ENCODE measurements around the gene FFAR1. TPM values are rescaled to one million over a fixed set of nuclear protein-coding genes. Genes with fewer than 3 reads are reported as not detected.

Gene FFAR1
- total RNA-seq, 4 donors from 2014 or later = not detected

DNA sequence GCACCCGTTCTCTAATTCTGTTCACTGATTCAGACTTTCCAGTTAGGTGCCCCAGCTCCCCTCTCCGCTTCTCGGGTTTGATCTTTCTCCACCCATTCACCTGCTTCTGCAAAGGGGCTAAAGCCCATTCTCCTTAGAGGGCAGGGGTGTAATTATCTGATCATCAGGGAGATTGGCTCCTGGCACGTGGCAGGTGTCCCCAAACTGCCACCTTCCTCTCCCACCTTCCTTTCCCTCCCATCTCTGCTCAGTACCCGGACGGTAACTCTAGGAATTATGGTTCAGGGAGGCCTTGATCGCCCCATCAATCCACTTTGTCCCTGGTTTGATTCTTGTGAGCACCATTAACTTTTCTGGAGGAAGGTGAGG lies 212 bp downstream of the FFAR1 start:
- Histone ChIP-seq H3K27me3 (peaks cover 23% of the 10 kb centered on the region), H3K36me3 (no peaks in the 10 kb centered on the region), H3K9me3 (no peaks in the 10 kb centered on the region), H3K27ac (no peak overlapping the region), H3K4me1 (peaks cover 4% of the 10 kb centered on the region), H3K4me3 (no peak overlapping the region)
- WGBS = 84% methylated on average over 7 of the region's 7 CpGs
- TF ChIP-seq, protein P1, sequence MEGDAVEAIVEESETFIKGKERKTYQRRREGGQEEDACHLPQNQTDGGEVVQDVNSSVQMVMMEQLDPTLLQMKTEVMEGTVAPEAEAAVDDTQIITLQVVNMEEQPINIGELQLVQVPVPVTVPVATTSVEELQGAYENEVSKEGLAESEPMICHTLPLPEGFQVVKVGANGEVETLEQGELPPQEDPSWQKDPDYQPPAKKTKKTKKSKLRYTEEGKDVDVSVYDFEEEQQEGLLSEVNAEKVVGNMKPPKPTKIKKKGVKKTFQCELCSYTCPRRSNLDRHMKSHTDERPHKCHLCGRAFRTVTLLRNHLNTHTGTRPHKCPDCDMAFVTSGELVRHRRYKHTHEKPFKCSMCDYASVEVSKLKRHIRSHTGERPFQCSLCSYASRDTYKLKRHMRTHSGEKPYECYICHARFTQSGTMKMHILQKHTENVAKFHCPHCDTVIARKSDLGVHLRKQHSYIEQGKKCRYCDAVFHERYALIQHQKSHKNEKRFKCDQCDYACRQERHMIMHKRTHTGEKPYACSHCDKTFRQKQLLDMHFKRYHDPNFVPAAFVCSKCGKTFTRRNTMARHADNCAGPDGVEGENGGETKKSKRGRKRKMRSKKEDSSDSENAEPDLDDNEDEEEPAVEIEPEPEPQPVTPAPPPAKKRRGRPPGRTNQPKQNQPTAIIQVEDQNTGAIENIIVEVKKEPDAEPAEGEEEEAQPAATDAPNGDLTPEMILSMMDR (IDR thresholded peaks at IDR 0.05) = no peak
- peak; percentile 37 to 42 for DNase-seq (ENCODE audit: low spot score in 2 of 2)

DNA sequence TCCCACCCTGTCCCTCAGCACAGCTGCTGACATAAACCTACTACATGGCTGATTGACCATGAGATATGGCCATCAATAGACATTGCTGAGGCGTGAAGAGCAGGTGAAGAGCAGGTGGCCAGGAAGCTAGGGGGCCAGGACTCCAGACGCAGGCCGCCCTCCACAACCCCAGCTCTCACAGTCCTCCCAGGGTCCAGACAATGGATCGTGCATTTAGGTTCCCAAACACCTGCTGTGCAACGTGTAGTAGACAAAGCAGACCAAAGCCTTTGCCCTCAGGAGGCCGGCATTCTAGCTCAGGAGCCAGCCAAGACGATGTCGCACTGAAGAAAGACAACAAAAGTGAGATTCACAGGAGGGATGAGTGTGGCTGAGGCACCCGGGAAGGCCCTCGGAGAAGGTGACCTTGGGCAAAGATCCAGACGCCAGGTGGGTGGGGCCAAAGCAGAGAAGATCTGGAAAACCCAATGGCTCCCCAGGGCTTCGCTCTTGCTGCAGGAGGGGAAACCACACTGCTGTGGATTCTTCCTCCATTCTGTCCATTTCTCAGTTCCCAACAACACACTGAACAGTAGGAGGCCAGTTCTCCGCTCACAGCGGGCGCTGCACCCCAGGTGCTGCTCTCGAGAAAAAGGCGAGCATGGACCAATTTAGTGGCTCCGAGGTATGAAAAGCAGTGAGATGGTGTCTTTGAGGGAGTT lies 1.4 kb downstream of the FFAR1 start:
- Histone ChIP-seq H3K4me3 (no peak overlapping the region), H3K4me1 (peaks cover 8% of the 10 kb centered on the region), H3K27ac (no peak overlapping the region), H3K27me3 (peaks cover 25% of the 10 kb centered on the region), H3K36me3 (no peaks in the 10 kb centered on the region), H3K9me3 (no peaks in the 10 kb centered on the region)
- TF ChIP-seq EP300 (IDR thresholded peaks at IDR 0.05) = no peak
- TF ChIP-seq, protein P1 (IDR thresholded peaks at IDR 0.05) = no peak
- no peak for TF ChIP-seq POLR2A (IDR thresholded peaks at IDR 0.05)
- no peak for TF ChIP-seq POLR2AphosphoS5 (IDR thresholded peaks at IDR 0.05)
- 83% methylated on average over 18 of the region's 18 CpGs for WGBS
- DNase-seq (ENCODE audit: low spot score in 2 of 2) = peak; percentile 46 to 57

DNA sequence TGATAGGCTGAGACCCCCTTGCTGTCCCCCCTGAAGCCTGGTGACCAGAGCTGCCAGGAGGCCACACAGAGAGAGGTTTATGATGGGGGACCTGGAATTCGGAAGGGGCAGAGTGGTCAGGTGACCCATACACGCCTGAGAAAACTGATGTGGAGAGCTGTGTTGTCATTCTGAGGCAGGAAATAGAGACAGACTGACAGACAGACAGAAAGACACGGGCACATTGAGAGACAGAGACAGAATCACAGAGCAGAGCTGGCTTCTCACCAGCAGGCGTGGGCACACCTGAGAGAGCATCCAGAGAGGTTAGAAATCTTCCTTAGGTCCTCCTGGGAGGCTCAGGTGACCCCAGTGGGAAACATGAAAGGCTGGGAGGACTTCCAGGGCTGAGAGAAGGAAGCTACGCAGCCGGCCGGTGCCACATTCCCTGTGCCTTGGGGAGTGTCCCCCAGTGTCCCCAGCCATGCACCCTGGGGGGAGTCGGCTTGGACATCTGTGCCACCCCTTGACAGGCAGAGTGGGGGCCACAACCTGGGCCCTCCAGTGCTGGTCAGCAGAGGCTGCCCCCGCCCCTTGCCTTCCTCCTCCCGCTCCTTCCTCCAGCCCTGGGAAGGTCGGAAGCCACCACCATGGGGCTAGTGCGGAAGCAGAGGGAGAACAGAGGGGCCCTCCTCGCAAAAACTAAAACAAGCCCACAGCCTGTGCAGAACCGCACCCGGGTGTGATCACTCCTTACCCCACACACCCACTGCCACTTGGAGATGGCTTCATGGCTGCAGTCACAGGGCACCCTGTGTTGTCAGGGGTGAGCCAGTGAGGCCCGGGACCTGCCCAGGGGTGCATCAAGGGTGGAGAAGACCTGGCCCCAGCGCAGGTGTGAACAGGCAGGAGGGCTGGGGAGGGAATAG lies 2.2 kb downstream of the FFAR1 start:
- TF ChIP-seq, protein P1 (IDR thresholded peaks at IDR 0.05) = no peak
- TF ChIP-seq EP300 (IDR thresholded peaks at IDR 0.05) (no peak), POLR2A (IDR thresholded peaks at IDR 0.05) (no peak), POLR2AphosphoS5 (IDR thresholded peaks at IDR 0.05) (no peak)
- no peaks in the 10 kb centered on the region for H3K9me3 ChIP-seq
- DNase-seq (ENCODE audit: low spot score in 2 of 2) = peak; percentile 40 to 65
- H3K36me3 ChIP-seq = no peaks in the 10 kb centered on the region
- H3K27me3 ChIP-seq = peaks cover 22% of the 10 kb centered on the region
- no peak overlapping the region for H3K27ac ChIP-seq
- no peak overlapping the region for H3K4me3 ChIP-seq
- WGBS = 78% methylated on average over 17 of the region's 17 CpGs
- peaks cover 8% of the 10 kb centered on the region for H3K4me1 ChIP-seq

DNA sequence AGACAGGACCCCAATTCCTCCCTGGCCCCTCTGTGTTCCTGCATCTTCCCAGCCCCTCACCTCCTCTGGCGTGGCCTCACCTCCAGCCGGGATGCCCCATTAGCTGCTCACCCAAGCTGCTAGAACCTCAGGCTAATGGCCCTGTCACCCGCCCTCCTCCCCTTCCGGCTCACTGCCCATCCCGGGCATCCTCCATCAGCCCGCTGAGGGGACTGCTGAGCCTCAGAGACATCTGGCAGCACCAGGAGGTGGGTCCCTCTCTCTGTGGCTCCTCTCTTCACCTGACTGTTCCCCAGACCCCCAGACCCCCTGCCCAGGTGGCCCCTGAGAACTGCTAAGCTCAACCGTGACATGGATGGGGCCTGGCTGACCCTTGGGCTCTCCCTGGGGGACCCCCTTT lies 2.9 kb downstream of the FFAR1 start:
- no peak for TF ChIP-seq POLR2A (IDR thresholded peaks at IDR 0.05)
- TF ChIP-seq, protein P1 (IDR thresholded peaks at IDR 0.05) = no peak
- no peak for TF ChIP-seq EP300 (IDR thresholded peaks at IDR 0.05)
- H3K27me3 ChIP-seq = peaks cover 26% of the 10 kb centered on the region
- H3K27ac ChIP-seq = no peak overlapping the region
- no peaks in the 10 kb centered on the region for H3K36me3 ChIP-seq
- peaks cover 8% of the 10 kb centered on the region for H3K4me1 ChIP-seq
- no peaks in the 10 kb centered on the region for H3K9me3 ChIP-seq
- 86% methylated on average over 7 of the region's 7 CpGs for WGBS
- no peak overlapping the region for H3K4me3 ChIP-seq
- peak; percentile 50 to 52 for DNase-seq (ENCODE audit: low spot score in 2 of 2)
